ENCODE data around the gene STPG2. TPM values are rescaled to one million over a fixed set of nuclear protein-coding genes. Genes with fewer than 3 reads are reported as not detected.

STPG2 gene
- total and polyA plus RNA-seq, 2 donors (not counting 3 experiments of a cell fraction or from before 2014, with no cell fraction given), result not detected

DNA sequence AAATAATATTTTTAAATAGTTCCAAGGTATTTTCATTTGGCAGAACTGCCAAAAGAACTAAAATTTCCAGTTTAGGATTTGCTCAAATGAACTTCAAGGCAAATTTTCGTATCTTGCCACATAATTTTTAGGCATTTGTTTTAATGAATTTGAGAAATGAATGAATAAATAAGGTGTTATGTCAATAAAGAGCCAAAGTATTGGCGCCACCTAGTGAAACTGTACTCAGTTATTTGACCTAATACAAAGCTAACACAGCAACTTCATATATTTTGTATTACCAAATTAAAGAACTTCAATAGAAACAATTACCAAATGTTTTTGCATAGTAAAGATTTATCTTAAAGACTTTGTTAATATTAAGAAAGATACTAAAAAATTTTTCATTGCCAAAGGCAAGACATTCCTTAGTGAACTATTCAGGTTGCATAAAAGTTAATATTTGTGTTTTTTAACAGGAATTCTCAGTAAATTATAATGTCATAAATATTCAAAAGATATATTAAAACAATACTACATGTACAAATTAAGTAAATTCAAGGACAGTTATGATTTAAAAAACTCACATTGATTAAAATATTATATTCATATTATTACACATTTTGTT lies 50.3 kb downstream of the STPG2 start:
- no peak overlapping the region for H3K4me2 ChIP-seq (ENCODE audit: insufficient read depth, low read length)
- BruUV-seq (replicated peaks), result no TSS peak
- no peak overlapping the region for H3K27ac ChIP-seq (ENCODE audit: insufficient read depth, low read depth, low read length)
- POLR2A ChIA-PET, result no interaction called here
- CTCF ChIA-PET, result interaction anchor here (0.6 to 1.7 kb wide), 24 partner anchors 9 to 1370 kb away, joined by 3 to 20 read pairs (median 4); no protein-coding TSS in a partner anchor
- no peak overlapping the region for H2AFZ ChIP-seq (ENCODE audit: low read depth, low read length)
- no peak overlapping the region for H3K4me3 ChIP-seq (replicated peaks in 1 of 3; ENCODE audit: insufficient read depth in 1 of 3, low read depth in 1 of 3, low read length in 3 of 3)
- no peaks in the 10 kb centered on the region for H3K4me1 ChIP-seq (ENCODE audit: control insufficient read depth, extremely low read depth, insufficient read depth, low read length)
- no peaks in the 10 kb centered on the region for H3K36me3 ChIP-seq (ENCODE audit: control insufficient read depth in 2 of 2, extremely low read depth in 1 of 2, insufficient read depth in 2 of 2, low read length in 2 of 2)
- no peaks in the 10 kb centered on the region for H4K20me1 ChIP-seq (replicated peaks; ENCODE audit: control insufficient read depth, extremely low read depth, insufficient read depth, low read length)
- peak; percentile 31 for FAIRE-seq
- no peaks in the 10 kb centered on the region for H3K9me3 ChIP-seq (replicated peaks; ENCODE audit: control insufficient read depth, insufficient read depth, low read length)
- intact Hi-C loops (cut with micrococcal nuclease) (no loop called here), dilution Hi-C loops (cut with MboI; ENCODE audit: extremely low pct_ligation_motif_present, low sequenced_read_pairs) (no loop called here)
- TF ChIP-seq GATA2 (IDR thresholded peaks at IDR 0.05; ENCODE audit: insufficient read depth, insufficient read length, low read depth, low read length) (no peak), POLR2AphosphoS5 (IDR thresholded peaks at IDR 0.05; ENCODE audit: insufficient read depth, low read depth, low read length) (no peak), JUN (IDR thresholded peaks at IDR 0.05; ENCODE audit: borderline replicate concordance, insufficient read depth, insufficient read length, low read depth) (no peak), MYC (IDR thresholded peaks at IDR 0.05; ENCODE audit: low read depth, low read length) (no peak), FOS (IDR thresholded peaks at IDR 0.05; ENCODE audit: borderline replicate concordance, insufficient read depth, low read length) (no peak), CTCF (IDR thresholded peaks at IDR 0.05; ENCODE audit: extremely low read depth in 1 of 2, insufficient read depth in 1 of 2, low read depth in 1 of 2, low read length in 2 of 2) (peak; percentile 26 to 33)
- DNase-seq (ENCODE audit: low read depth, low spot score), result peak; percentile 43
- peaks cover 0 to 1% of the 10 kb centered on the region in 2 experiments for H3K27me3 ChIP-seq (ENCODE audit: control insufficient read depth in 2 of 2, insufficient read depth in 2 of 2, low read length in 2 of 2)
- no peaks in the 10 kb centered on the region for H3K9me1 ChIP-seq (replicated peaks; ENCODE audit: control insufficient read depth, extremely low read depth, insufficient read depth, low read length)
- no peak overlapping the region for H3K9ac ChIP-seq (replicated peaks; ENCODE audit: extremely low read depth, insufficient read depth, low read length)
- H3K79me2 ChIP-seq (ENCODE audit: control insufficient read depth, insufficient read depth, low read length), result no peaks in the 10 kb centered on the region

Measured in endothelial cell of umbilical vein (primary cell).